KMS-11 (cell line): ENCODE measurements around the gene LYPD1.

ENCODE experiments used
- H2AFZ ChIP-seq: fragments of 200-600 bp; sonication (generic); 2 replicates; pipeline ENCODE4 v1.6.1; 2016; ENCODE audit warnings: antibody characterized with exemption, mixed run types, low read depth
- H3K27ac ChIP-seq: fragments of 200-600 bp; sonication (generic); 2 replicates; pipeline ENCODE4 v1.6.1; 2016; ENCODE audit warnings: mild to moderate bottlenecking, mixed run types
- H3K27me3 ChIP-seq: fragments of 200-600 bp; sonication (generic); 2 replicates; pipeline ENCODE4 v1.6.1; 2017; ENCODE audit warnings: mild to moderate bottlenecking, low read depth, mixed run types, moderate library complexity; ENCODE audit not compliant: insufficient read depth
- H3K36me3 ChIP-seq: fragments of 200-600 bp; sonication (generic); 2 replicates; pipeline ENCODE4 v1.6.1; 2017; ENCODE audit warnings: mild to moderate bottlenecking, mixed run types; ENCODE audit not compliant: insufficient read depth
- H3K4me1 ChIP-seq: fragments of 200-600 bp; sonication (generic); 2 replicates; pipeline ENCODE4 v1.6.1; 2016; ENCODE audit warnings: mild to moderate bottlenecking, low read depth, mixed run types; ENCODE audit not compliant: poor library complexity, severe bottlenecking
- H3K4me2 ChIP-seq: fragments of 200-600 bp; sonication (generic); 2 replicates; pipeline ENCODE4 v1.7.0; 2016; ENCODE audit warnings: mild to moderate bottlenecking, mixed run types
- H3K4me3 ChIP-seq: fragments of 200-600 bp; sonication (generic); IDR thresholded peaks from 2 replicates; pipeline ENCODE4 v1.6.1; 2017; ENCODE audit warnings: low read depth, low read length, mixed read lengths; ENCODE audit not compliant: insufficient read depth
- H3K79me2 ChIP-seq: fragments of 200-600 bp; sonication (generic); 2 replicates; pipeline ENCODE4 v1.6.1; 2016; ENCODE audit warnings: low read depth, mixed run types; ENCODE audit not compliant: insufficient read depth
- H3K9ac ChIP-seq: fragments of 200-600 bp; sonication (generic); 2 replicates; pipeline ENCODE4 v1.6.1; 2016; ENCODE audit warnings: mild to moderate bottlenecking, mixed run types
- H4K20me1 ChIP-seq: fragments of 200-600 bp; sonication (generic); 2 replicates; pipeline ENCODE4 v1.6.1; 2016; ENCODE audit warnings: mild to moderate bottlenecking, mixed run types; ENCODE audit not compliant: insufficient read depth
- TF ChIP-seq, protein P1 (sequence below): fragments of 200-600 bp; sonication (generic); conservative IDR thresholded peaks from 2 replicates; pipeline ENCODE4 v1.6.1; 2017; ENCODE audit warnings: low read depth, mild to moderate bottlenecking, antibody characterized with exemption, low read length, moderate library complexity, mixed read lengths

The LYPD1 gene

DNA sequence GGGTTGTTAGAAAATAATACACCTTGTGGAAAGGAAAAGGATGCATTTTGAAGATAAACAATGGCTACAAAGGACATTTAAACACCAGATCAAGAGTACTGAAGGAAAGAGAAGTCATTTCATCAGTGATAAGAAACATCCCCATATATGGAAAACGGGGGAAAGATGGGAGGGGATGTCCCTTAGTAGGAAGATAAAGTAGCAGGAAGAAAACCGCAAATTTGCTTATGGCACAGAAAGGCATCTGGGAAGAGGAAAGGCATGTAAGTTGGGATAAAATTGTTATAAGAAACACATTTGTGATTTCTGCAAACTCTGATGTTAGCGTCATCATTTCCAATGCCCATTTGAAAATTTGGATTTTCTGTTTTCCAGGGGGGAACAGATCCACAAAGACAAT is 10.5 kb upstream of the LYPD1 start:
- H2AFZ ChIP-seq, result no peak overlapping the region
- no peaks in the 10 kb centered on the region for H3K36me3 ChIP-seq
- no peaks in the 10 kb centered on the region for H3K4me1 ChIP-seq
- H3K27me3 ChIP-seq, result no peaks in the 10 kb centered on the region
- H3K79me2 ChIP-seq, result no peaks in the 10 kb centered on the region
- H3K4me3 ChIP-seq, result no peak overlapping the region
- no peak overlapping the region for H3K9ac ChIP-seq
- no peak overlapping the region for H3K4me2 ChIP-seq
- H3K27ac ChIP-seq, result no peak overlapping the region
- TF ChIP-seq, protein P1, sequence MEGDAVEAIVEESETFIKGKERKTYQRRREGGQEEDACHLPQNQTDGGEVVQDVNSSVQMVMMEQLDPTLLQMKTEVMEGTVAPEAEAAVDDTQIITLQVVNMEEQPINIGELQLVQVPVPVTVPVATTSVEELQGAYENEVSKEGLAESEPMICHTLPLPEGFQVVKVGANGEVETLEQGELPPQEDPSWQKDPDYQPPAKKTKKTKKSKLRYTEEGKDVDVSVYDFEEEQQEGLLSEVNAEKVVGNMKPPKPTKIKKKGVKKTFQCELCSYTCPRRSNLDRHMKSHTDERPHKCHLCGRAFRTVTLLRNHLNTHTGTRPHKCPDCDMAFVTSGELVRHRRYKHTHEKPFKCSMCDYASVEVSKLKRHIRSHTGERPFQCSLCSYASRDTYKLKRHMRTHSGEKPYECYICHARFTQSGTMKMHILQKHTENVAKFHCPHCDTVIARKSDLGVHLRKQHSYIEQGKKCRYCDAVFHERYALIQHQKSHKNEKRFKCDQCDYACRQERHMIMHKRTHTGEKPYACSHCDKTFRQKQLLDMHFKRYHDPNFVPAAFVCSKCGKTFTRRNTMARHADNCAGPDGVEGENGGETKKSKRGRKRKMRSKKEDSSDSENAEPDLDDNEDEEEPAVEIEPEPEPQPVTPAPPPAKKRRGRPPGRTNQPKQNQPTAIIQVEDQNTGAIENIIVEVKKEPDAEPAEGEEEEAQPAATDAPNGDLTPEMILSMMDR, result no peak
- no peaks in the 10 kb centered on the region for H4K20me1 ChIP-seq

DNA sequence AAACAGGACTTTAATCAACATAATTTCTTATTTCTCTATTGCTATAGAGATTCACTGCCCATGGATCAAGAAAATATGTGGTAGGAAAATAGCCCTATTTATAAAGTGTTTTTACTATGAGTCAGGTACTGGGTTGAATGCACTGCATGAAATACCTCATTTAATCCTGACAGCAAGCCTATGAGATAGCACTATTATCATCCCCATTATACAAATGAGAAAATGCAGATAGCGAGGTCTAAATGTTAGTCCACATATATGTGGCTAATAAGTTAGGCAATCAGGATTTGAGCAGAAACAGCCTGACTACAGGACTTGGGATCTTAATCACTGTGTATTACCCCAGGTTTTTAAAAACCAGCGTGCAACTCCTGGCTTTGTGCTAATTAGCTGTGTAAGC is 8.5 kb upstream of the LYPD1 start:
- Histone ChIP-seq H3K9ac (no peak overlapping the region), H3K4me3 (no peak overlapping the region), H3K27me3 (no peaks in the 10 kb centered on the region), H3K27ac (no peak overlapping the region), H3K4me1 (no peaks in the 10 kb centered on the region), H2AFZ (no peak overlapping the region), H3K36me3 (no peaks in the 10 kb centered on the region), H4K20me1 (no peaks in the 10 kb centered on the region), H3K79me2 (no peaks in the 10 kb centered on the region), H3K4me2 (no peak overlapping the region)
- TF ChIP-seq, protein P1, result no peak

DNA sequence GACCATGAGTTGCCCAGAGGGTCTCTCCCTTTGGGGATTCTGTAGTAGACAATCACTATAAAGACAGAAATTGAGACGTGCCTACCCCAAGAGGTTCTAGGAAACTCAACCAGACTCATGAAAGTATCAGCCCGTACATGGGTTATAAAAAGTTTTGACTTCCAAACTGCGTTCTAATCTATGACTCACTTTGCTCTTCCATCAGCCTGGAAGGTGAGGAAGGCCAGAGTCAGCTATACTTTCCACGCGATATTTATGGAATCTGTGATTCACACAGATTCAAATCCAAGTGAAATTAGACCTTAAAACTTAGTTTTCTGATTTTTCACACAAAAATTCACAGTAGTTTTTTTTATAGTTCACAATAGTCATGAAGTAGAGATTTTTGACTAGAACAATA is 7.7 kb upstream of the LYPD1 start:
- Histone ChIP-seq H3K79me2 (no peaks in the 10 kb centered on the region), H4K20me1 (no peaks in the 10 kb centered on the region), H2AFZ (no peak overlapping the region), H3K4me3 (no peak overlapping the region), H3K4me1 (no peaks in the 10 kb centered on the region), H3K27me3 (no peaks in the 10 kb centered on the region), H3K4me2 (no peak overlapping the region), H3K27ac (no peak overlapping the region), H3K36me3 (no peaks in the 10 kb centered on the region), H3K9ac (no peak overlapping the region)
- TF ChIP-seq, protein P1, result no peak

DNA sequence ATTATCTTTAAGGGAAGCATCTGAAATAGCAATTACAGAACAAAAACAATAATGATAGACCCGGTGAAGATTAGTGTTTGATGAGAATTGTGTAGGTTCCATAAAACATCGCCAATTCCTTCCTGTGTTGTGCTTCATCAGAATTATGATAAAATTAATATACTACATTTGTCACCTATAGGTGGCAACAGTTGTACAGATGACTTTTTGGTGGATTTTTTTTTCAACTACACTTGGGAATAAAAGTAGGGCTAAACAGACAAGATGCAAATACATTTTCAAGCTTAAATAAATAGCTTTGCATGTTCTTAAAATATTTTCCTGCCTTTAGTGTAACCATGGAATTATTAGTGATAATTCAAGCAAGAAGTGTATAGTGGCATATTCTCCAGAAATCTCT is 7.0 kb upstream of the LYPD1 start:
- H3K79me2 ChIP-seq, result no peaks in the 10 kb centered on the region
- H3K36me3 ChIP-seq, result no peaks in the 10 kb centered on the region
- no peaks in the 10 kb centered on the region for H3K4me1 ChIP-seq
- H3K4me2 ChIP-seq, result no peak overlapping the region
- H4K20me1 ChIP-seq, result no peaks in the 10 kb centered on the region
- TF ChIP-seq, protein P1, result no peak
- no peak overlapping the region for H3K27ac ChIP-seq
- H3K27me3 ChIP-seq, result no peaks in the 10 kb centered on the region
- H3K9ac ChIP-seq, result no peak overlapping the region
- H2AFZ ChIP-seq, result no peak overlapping the region
- H3K4me3 ChIP-seq, result no peak overlapping the region
